Measurements from ENCODE around the gene ZNF23.
"Not testable (repeated sequence)": the region's sequence is repeated elsewhere in the genome, so short reads cannot be mapped to it uniquely, and the experiment has no call there.

Gene ZNF23

GRCh38 chr16:71461686-71462648 lies at the start of gene ZNF23:
Gene ZNF23, minus strand, starts transcription at chr16:71462247. Its CDS starts 5,451 bp downstream, at chr16:71456796.
- peak; percentile 61 for DNase-seq

GRCh38 chr16:71507061-71507460 lies 45.0 kb upstream of the ZNF23 start:
- DNase-seq = no peak

- DNase-seq = no peak
Measured at GRCh38 chr16:71504901-71505300, 42.9 kb upstream of the ZNF23 start.

- DNase-seq = not testable (repeated sequence)
Measured at GRCh38 chr16:71504051-71504450, 42.0 kb upstream of the ZNF23 start.

- DNase-seq = no peak
Measured at GRCh38 chr16:71501547-71501946, 39.5 kb upstream of the ZNF23 start.

GRCh38 chr16:71500964-71501363 lies 38.9 kb upstream of the ZNF23 start:
- DNase-seq = no peak

- DNase-seq = peak; percentile 20
Measured at GRCh38 chr16:71499775-71500364, 37.8 kb upstream of the ZNF23 start.

GRCh38 chr16:71498031-71498430 lies 36.0 kb upstream of the ZNF23 start:
- no peak for DNase-seq

- no peak for DNase-seq
Measured at GRCh38 chr16:71493213-71493612, 31.2 kb upstream of the ZNF23 start.

GRCh38 chr16:71492786-71493185 lies 30.7 kb upstream of the ZNF23 start:
- DNase-seq = no peak

GRCh38 chr16:71491054-71491453 lies 29.0 kb upstream of the ZNF23 start:
- DNase-seq = no peak

- no peak for DNase-seq
Measured at GRCh38 chr16:71490361-71490760, 28.3 kb upstream of the ZNF23 start.

- DNase-seq = no peak
Measured at GRCh38 chr16:71489122-71489521, 27.1 kb upstream of the ZNF23 start, which contains the start of gene ZNF19. Gene ZNF19, minus strand, starts transcription at chr16:71489324. Its CDS starts 7,210 bp downstream, at chr16:71482114.

GRCh38 chr16:71484006-71484893 lies 22.2 kb upstream of the ZNF23 start:
- peak; percentile 82 for DNase-seq

- DNase-seq = no peak
Measured at GRCh38 chr16:71482569-71482968, 20.5 kb upstream of the ZNF23 start.

- DNase-seq = no peak
Measured at GRCh38 chr16:71480956-71481355, 18.9 kb upstream of the ZNF23 start.

GRCh38 chr16:71479420-71479819 lies 17.4 kb upstream of the ZNF23 start:
- DNase-seq = peak; percentile 5

GRCh38 chr16:71476457-71477124 lies 14.5 kb upstream of the ZNF23 start:
- no peak for DNase-seq

GRCh38 chr16:71474864-71475263 lies 12.8 kb upstream of the ZNF23 start:
- no peak for DNase-seq

- DNase-seq = no peak
Measured at GRCh38 chr16:71473891-71474290, 11.8 kb upstream of the ZNF23 start.

- DNase-seq = no peak
Measured at GRCh38 chr16:71472931-71473330, 10.9 kb upstream of the ZNF23 start.

GRCh38 chr16:71472051-71472450 lies 10.0 kb upstream of the ZNF23 start:
- no peak for DNase-seq
